ENCODE data around the gene TIAM2.

TIAM2 gene

GRCh38 chr6:155245193-155245592, 250.1 kb downstream of the TIAM2 start:
- no peak for DNase-seq

- DNase-seq, result no peak
Measured at GRCh38 chr6:155245831-155246230, 250.7 kb downstream of the TIAM2 start.

GRCh38 chr6:155246825-155247224, 251.7 kb downstream of the TIAM2 start:
- DNase-seq, result no peak

GRCh38 chr6:155247618-155248007, 252.5 kb downstream of the TIAM2 start:
- no peak for DNase-seq

GRCh38 chr6:155248008-155249001, 253.2 kb downstream of the TIAM2 start:
- DNase-seq, result no peak

- DNase-seq, result no peak
Measured at GRCh38 chr6:155250701-155251381, 255.7 kb downstream of the TIAM2 start.

GRCh38 chr6:155252581-155252980, 257.5 kb downstream of the TIAM2 start:
- DNase-seq, result no peak

GRCh38 chr6:155253337-155253736, 258.2 kb downstream of the TIAM2 start:
- DNase-seq, result no peak

- DNase-seq, result no peak
Measured at GRCh38 chr6:155254139-155254538, 259.0 kb downstream of the TIAM2 start.

- no peak for DNase-seq
Measured at GRCh38 chr6:155256122-155256795, 261.1 kb downstream of the TIAM2 start.

GRCh38 chr6:155257796-155258195, 262.7 kb downstream of the TIAM2 start:
- DNase-seq, result no peak

- no peak for DNase-seq
Measured at GRCh38 chr6:155259204-155259603, 264.1 kb downstream of the TIAM2 start.

- no peak for DNase-seq
Measured at GRCh38 chr6:155259897-155260296, 264.8 kb downstream of the TIAM2 start.

- no peak for DNase-seq
Measured at GRCh38 chr6:155260686-155261085, 265.6 kb downstream of the TIAM2 start.

- no peak for DNase-seq
Measured at GRCh38 chr6:155261111-155261900, 266.2 kb downstream of the TIAM2 start.

GRCh38 chr6:155262655-155263054, 267.5 kb downstream of the TIAM2 start:
- no peak for DNase-seq

GRCh38 chr6:155263373-155264063, 268.4 kb downstream of the TIAM2 start, which contains the start of gene CLDN20:
Gene CLDN20, plus strand, starts transcription at chr6:155264013. Its CDS starts 11,707 bp downstream, at chr6:155275720.
- DNase-seq, result no peak

- no peak for DNase-seq
Measured at GRCh38 chr6:155264693-155265320, 269.7 kb downstream of the TIAM2 start.

GRCh38 chr6:155265843-155266535, 270.9 kb downstream of the TIAM2 start:
- no peak for DNase-seq

GRCh38 chr6:155267411-155267810, 272.3 kb downstream of the TIAM2 start:
- DNase-seq, result no peak

All from NCI-H510A (cell line).